ENCODE results near the gene GPR84. TPM values are rescaled to one million over a fixed set of nuclear protein-coding genes. Genes with fewer than 3 reads are reported as not detected.

The GPR84 gene
- total RNA-seq, 1 donor from 2014 or later: not detected

DNA sequence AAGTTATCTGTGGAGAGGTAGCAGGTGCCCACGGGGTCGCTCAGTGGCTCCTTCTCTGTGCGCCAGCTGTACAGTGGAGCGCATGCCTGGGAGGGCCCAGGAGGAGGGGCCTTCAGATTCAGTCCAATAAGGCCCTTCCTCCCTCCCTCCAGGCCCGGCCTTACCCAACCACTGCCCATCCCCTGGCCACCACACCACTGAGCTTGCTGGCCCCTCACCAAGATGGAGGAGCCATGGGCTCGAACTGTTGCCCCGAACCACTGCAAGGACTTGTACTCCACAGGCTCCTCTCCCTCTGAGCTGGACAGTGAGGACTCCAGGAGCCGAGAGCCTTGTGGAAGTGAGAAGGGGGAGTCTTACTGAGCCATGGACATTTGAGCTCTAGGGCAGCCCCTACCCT is 45.0 kb upstream of the GPR84 start:
- Mint-ChIP-seq H3K27me3 (ENCODE audit: low read depth) (no peaks in the 10 kb centered on the region), H3K9me3 (no peaks in the 10 kb centered on the region), H3K27ac (ENCODE audit: unreplicated experiment) (no peak overlapping the region), H3K4me3 (no peak overlapping the region), H3K4me1 (no peaks in the 10 kb centered on the region), H3K36me3 (ENCODE audit: low read depth) (peaks cover 3% of the 10 kb centered on the region)
- no peak for DNase-seq (ENCODE audit: low read depth, low spot score)
- TF ChIP-seq, protein P1, sequence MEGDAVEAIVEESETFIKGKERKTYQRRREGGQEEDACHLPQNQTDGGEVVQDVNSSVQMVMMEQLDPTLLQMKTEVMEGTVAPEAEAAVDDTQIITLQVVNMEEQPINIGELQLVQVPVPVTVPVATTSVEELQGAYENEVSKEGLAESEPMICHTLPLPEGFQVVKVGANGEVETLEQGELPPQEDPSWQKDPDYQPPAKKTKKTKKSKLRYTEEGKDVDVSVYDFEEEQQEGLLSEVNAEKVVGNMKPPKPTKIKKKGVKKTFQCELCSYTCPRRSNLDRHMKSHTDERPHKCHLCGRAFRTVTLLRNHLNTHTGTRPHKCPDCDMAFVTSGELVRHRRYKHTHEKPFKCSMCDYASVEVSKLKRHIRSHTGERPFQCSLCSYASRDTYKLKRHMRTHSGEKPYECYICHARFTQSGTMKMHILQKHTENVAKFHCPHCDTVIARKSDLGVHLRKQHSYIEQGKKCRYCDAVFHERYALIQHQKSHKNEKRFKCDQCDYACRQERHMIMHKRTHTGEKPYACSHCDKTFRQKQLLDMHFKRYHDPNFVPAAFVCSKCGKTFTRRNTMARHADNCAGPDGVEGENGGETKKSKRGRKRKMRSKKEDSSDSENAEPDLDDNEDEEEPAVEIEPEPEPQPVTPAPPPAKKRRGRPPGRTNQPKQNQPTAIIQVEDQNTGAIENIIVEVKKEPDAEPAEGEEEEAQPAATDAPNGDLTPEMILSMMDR (conservative IDR thresholded peaks at IDR 0.05): no peak

DNA sequence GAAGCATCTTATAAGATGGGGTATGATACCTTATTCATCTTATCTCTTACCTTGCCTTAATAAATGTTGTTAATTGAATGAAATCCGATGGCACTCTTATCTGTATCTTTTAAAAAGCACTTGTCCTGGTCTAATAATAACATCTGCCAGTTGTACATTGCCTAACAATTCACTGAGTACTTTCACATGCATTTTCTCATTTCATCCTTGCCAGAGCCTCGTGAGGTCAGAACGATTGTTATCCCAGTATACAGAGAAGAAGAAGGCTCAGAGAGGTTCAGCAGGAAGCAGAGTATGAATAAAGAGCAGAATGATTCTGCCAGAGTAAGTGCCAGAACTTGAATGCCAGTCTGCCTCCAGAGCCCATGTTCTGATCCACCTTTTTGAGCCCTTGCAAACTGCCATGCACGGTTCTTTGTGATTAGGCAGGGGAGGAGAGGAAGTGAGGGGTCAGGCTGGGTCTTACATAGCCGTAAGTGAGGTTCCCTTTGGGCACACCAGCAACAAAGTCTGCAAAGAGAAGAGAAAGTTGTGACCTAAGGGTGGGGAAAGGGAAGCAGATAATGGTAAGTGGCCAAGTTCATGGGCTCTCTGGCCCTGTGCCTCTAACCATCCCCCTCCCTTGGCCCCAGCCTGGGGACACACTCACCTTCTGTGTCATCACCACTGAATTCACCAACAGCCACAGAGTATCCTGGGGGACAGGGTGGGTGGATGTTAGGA is 43.1 kb upstream of the GPR84 start:
- Mint-ChIP-seq H3K4me3 (no peak overlapping the region), H3K27ac (ENCODE audit: unreplicated experiment) (no peak overlapping the region), H3K4me1 (no peaks in the 10 kb centered on the region), H3K36me3 (ENCODE audit: low read depth) (peaks cover 5% of the 10 kb centered on the region), H3K9me3 (no peaks in the 10 kb centered on the region), H3K27me3 (ENCODE audit: low read depth) (no peaks in the 10 kb centered on the region)
- no peak for DNase-seq (ENCODE audit: low read depth, low spot score)
- TF ChIP-seq, protein P1 (conservative IDR thresholded peaks at IDR 0.05): no peak

DNA sequence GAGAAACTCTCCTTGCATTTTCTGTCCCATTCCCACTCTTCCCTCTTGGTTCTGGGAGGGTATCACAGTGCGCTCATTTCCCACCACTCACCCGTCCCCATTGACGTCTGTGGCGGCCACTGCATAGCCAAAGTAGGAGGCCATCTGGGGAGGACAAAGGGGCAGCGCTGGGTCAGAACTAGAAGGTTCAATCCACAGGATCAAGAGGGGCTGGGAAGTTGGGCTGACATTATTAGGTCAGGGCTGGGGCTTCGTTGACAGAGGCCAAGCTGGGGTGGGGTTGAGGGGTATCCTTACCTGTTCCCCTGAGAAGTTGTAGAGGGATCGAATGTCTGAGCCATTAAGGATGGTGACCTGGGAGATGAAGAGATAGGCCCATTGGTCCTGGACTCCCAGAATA is 41.3 kb upstream of the GPR84 start:
- TF ChIP-seq, protein P1 (conservative IDR thresholded peaks at IDR 0.05): no peak
- no peaks in the 10 kb centered on the region for H3K27me3 Mint-ChIP-seq (ENCODE audit: low read depth)
- H3K27ac Mint-ChIP-seq (ENCODE audit: unreplicated experiment): no peak overlapping the region
- no peaks in the 10 kb centered on the region for H3K9me3 Mint-ChIP-seq
- DNase-seq (ENCODE audit: low read depth, low spot score): no peak
- H3K4me1 Mint-ChIP-seq: no peaks in the 10 kb centered on the region
- H3K36me3 Mint-ChIP-seq (ENCODE audit: low read depth): peaks cover 5% of the 10 kb centered on the region
- H3K4me3 Mint-ChIP-seq: no peak overlapping the region

DNA sequence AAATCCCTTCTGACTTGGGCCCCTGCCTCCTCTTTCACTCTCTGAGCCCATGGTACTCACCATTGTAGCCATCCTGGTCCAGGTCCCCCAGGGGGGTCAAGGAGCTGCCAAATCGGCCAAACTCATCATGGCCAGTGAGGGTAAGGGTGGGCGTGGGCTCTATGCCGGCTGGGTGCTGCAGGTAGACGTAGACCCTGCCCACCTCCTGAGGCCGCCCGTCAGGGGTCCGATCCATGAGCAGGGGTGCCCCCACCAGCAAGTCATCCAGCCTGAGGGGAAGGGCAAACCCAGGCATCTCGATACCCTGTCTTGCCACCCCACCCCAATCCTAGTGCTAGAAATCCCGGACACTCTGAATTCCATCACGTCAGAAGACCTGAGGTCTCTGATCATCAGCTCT is 40.8 kb upstream of the GPR84 start:
- TF ChIP-seq, protein P1 (conservative IDR thresholded peaks at IDR 0.05): no peak
- Mint-ChIP-seq H3K27me3 (ENCODE audit: low read depth) (no peaks in the 10 kb centered on the region), H3K4me1 (no peaks in the 10 kb centered on the region), H3K36me3 (ENCODE audit: low read depth) (peaks cover 5% of the 10 kb centered on the region), H3K9me3 (no peaks in the 10 kb centered on the region), H3K27ac (ENCODE audit: unreplicated experiment) (no peak overlapping the region), H3K4me3 (no peak overlapping the region)
- DNase-seq (ENCODE audit: low read depth, low spot score): no peak

- DNase-seq (ENCODE audit: low read depth, low spot score): peak; percentile 72
- no peak overlapping the region for H3K27ac Mint-ChIP-seq (ENCODE audit: unreplicated experiment)
- TF ChIP-seq, protein P1 (conservative IDR thresholded peaks at IDR 0.05): peak; percentile 86
- no peaks in the 10 kb centered on the region for H3K4me1 Mint-ChIP-seq
- no peaks in the 10 kb centered on the region for H3K27me3 Mint-ChIP-seq (ENCODE audit: low read depth)
- H3K36me3 Mint-ChIP-seq (ENCODE audit: low read depth): peaks cover 5% of the 10 kb centered on the region
- no peaks in the 10 kb centered on the region for H3K9me3 Mint-ChIP-seq
- H3K4me3 Mint-ChIP-seq: no peak overlapping the region
These were observed 40.0 kb upstream of the GPR84 start for GRCh38 chr12:54404061-54405004.
